GM23338 (cell line): ENCODE data around the gene COMMD3. TPM values are rescaled to one million over a fixed set of nuclear protein-coding genes. Genes with fewer than 3 reads are reported as not detected.

Experiments used
- ATAC-seq: fragments of 200-7000 bp; cut with Tn5 transposase; 3 replicates; pipeline ENCODE4 v1.9.1; 2020
- DNase-seq: peaks from one replicate; pipeline ENCODE4 v3.0.0-alpha.2; 2015; ENCODE audit warnings: low spot score
- H2AFZ ChIP-seq: fragments of 200-600 bp; sonication (generic); 2 replicates; pipeline ENCODE4 v1.8.0; 2016; ENCODE audit warnings: antibody characterized with exemption, mild to moderate bottlenecking, moderate library complexity
- H3F3A ChIP-seq: fragments of 200-600 bp; sonication (generic); replicated peaks from 2 replicates; pipeline ENCODE4 v1.8.0; 2017; ENCODE audit warnings: antibody characterized with exemption, mixed run types, low read depth
- H3K27ac ChIP-seq: fragments of 200-600 bp; sonication (generic); 2 replicates; pipeline ENCODE4 v1.6.1; 2016; ENCODE audit warnings: low read depth
- H3K27me3 ChIP-seq: fragments of 200-600 bp; sonication (generic); 2 replicates; pipeline ENCODE4 v1.8.0; 2016; ENCODE audit warnings: mild to moderate bottlenecking, mixed run types, moderate library complexity; ENCODE audit not compliant: insufficient read depth
- H3K36me3 ChIP-seq: fragments of 200-600 bp; sonication (generic); 2 replicates; pipeline ENCODE4 v1.8.0; 2016; ENCODE audit warnings: mild to moderate bottlenecking; ENCODE audit not compliant: insufficient read depth
- H3K4me1 ChIP-seq: fragments of 200-600 bp; sonication (generic); 2 replicates; pipeline ENCODE4 v1.8.0; 2016; ENCODE audit warnings: mild to moderate bottlenecking, moderate library complexity; ENCODE audit not compliant: insufficient read depth
- H3K4me2 ChIP-seq: fragments of 200-600 bp; sonication (generic); 2 replicates; pipeline ENCODE4 v1.7.1; 2017; ENCODE audit warnings: mixed run types
- H3K4me3 ChIP-seq: fragments of 200-600 bp; sonication (generic); 2 replicates; pipeline ENCODE4 v1.6.1; 2016; ENCODE audit warnings: mixed run types
- H3K79me2 ChIP-seq: fragments of 200-600 bp; sonication (generic); replicated peaks from 2 replicates; pipeline ENCODE4 v1.8.0; 2017; ENCODE audit warnings: mild to moderate bottlenecking; ENCODE audit not compliant: insufficient read depth
- H3K9me2 ChIP-seq: fragments of 200-600 bp; sonication (generic); 2 replicates; pipeline ENCODE4 v1.8.0; 2017; ENCODE audit not compliant: insufficient read depth
- H4K20me1 ChIP-seq: fragments of 200-600 bp; sonication (generic); replicated peaks from 2 replicates; pipeline ENCODE4 v1.8.0; 2017; ENCODE audit warnings: mild to moderate bottlenecking; ENCODE audit not compliant: insufficient read depth
- H3K27ac Mint-ChIP-seq: 2 replicates; pipeline ENCODE4 v1.8.0; 2020; ENCODE audit warnings: inconsistent platforms, mild to moderate bottlenecking, moderate library complexity, mixed read lengths
- H3K27me3 Mint-ChIP-seq: 3 replicates; pipeline ENCODE4 v1.8.0; 2022; ENCODE audit warnings: low read depth, mild to moderate bottlenecking, moderate library complexity, mixed read lengths, inconsistent platforms; ENCODE audit not compliant: insufficient read depth, poor library complexity
- H3K36me3 Mint-ChIP-seq: 3 replicates; pipeline ENCODE4 v1.8.0; 2021; ENCODE audit warnings: low read depth, mild to moderate bottlenecking, inconsistent platforms, moderate library complexity, mixed read lengths
- H3K4me1 Mint-ChIP-seq: 3 replicates; pipeline ENCODE4 v1.8.0; 2020; ENCODE audit warnings: mild to moderate bottlenecking, inconsistent platforms, mixed read lengths
- H3K4me3 Mint-ChIP-seq: 3 replicates; pipeline ENCODE4 v1.8.0; 2021; ENCODE audit warnings: moderate library complexity, mild to moderate bottlenecking, inconsistent platforms, mixed read lengths
- H3K9me3 Mint-ChIP-seq: 3 replicates; pipeline ENCODE4 v1.8.0; 2020; ENCODE audit warnings: moderate library complexity, mild to moderate bottlenecking, inconsistent platforms, mixed read lengths
- CREB1 ChIP-seq: fragments of 250-450 bp; sonication (Bioruptor Pico); IDR thresholded peaks from 2 replicates; pipeline ENCODE4 v1.5.0; 2020; ENCODE audit warnings: low read depth, mild to moderate bottlenecking, moderate library complexity
- EZH2 ChIP-seq: fragments of 200-600 bp; sonication (generic); IDR thresholded peaks from one replicate; pipeline ENCODE4 v1.8.0; 2017; ENCODE audit warnings: antibody characterized with exemption, mild to moderate bottlenecking, low read depth; ENCODE audit not compliant: unreplicated experiment
- EZH2phosphoT487 ChIP-seq: fragments of 200-600 bp; sonication (generic); IDR thresholded peaks from one replicate; pipeline ENCODE4 v1.8.1; 2018; ENCODE audit warnings: antibody characterized with exemption; ENCODE audit not compliant: unreplicated experiment
- JUNB ChIP-seq: IDR thresholded peaks from one replicate; pipeline ENCODE4 v1.6.1; 2016; ENCODE audit warnings: antibody characterized with exemption; ENCODE audit not compliant: unreplicated experiment
- NANOG ChIP-seq: IDR thresholded peaks from 2 replicates; pipeline ENCODE4 v1.6.1; 2016; ENCODE audit warnings: antibody characterized with exemption, borderline replicate concordance
- REST ChIP-seq: IDR thresholded peaks from one replicate; pipeline ENCODE4 v1.6.1; 2018; ENCODE audit warnings: antibody characterized with exemption; ENCODE audit not compliant: unreplicated experiment
- STAT1 ChIP-seq: IDR thresholded peaks from one replicate; pipeline ENCODE4 v1.6.1; 2016; ENCODE audit warnings: antibody characterized with exemption; ENCODE audit not compliant: unreplicated experiment
- ZNF114 ChIP-seq: fragments of 250-450 bp; sonication (Bioruptor Pico); IDR thresholded peaks from 2 replicates; pipeline ENCODE4 v1.5.0; 2020; ENCODE audit warnings: mild to moderate bottlenecking, moderate library complexity
- polyA plus RNA-seq: library from polyadenylated mRNA; unstranded; fragments of >200 nt; fragmentation: Nextera tagmentation; extraction: Ambion mirVana; gene quantifications from 2 replicates; pipeline ENCODE4 v1.2.1, GENCODE V29; 2016
- total RNA-seq: library from RNA; depleted of rRNA; stranded (reverse); fragments of >200 nt; shearing (Covaris generic); gene quantifications from 2 replicates; pipeline ENCODE4 v1.2.3, GENCODE V29; 2014
- TF ChIP-seq, protein P1 (sequence below), 2 experiments: fragments of 200-600 bp in 1 of 2; sonication (generic) in 1 of 2; conservative IDR thresholded peaks; 2 replicates each; pipeline versions ENCODE4 v1.5.1 to v1.6.1; 2016 to 2017; ENCODE audit warnings: antibody characterized with exemption in 2 of 2, low read depth in 2 of 2, mild to moderate bottlenecking in 2 of 2, moderate library complexity in 1 of 2

The COMMD3 gene
- total and polyA plus RNA-seq, 2 experiments from 2014 or later = 1.1 to 5.2 TPM

- Histone ChIP-seq H3F3A (peaks cover 16% of the 10 kb centered on the region), H4K20me1 (peaks cover 8% of the 10 kb centered on the region), H3K27ac (no peak overlapping the region), H3K9me2 (no peaks in the 10 kb centered on the region), H2AFZ (no peak overlapping the region), H3K4me2 (peak overlapping the region; percentile 83; the same call in 1 of the 2 replicates), H3K4me3 (no peak overlapping the region), H3K79me2 (no peaks in the 10 kb centered on the region), H3K27me3 (peaks cover 100% of the 10 kb centered on the region), H3K4me1 (peaks cover 19% of the 10 kb centered on the region), H3K36me3 (no peaks in the 10 kb centered on the region)
- TF ChIP-seq EZH2 (peak; percentile 67), ZNF114 (no peak), REST (no peak)
- Mint-ChIP-seq H3K9me3 (no peaks in the 10 kb centered on the region), H3K27me3 (peaks cover 89% of the 10 kb centered on the region), H3K27ac (no peak overlapping the region), H3K4me3 (peak overlapping the region; percentile 77; the same call in 2 of the 3 replicates), H3K4me1 (peaks cover 10% of the 10 kb centered on the region), H3K36me3 (no peaks in the 10 kb centered on the region)
- DNase-seq = no peak
- ATAC-seq = no peak
Measured at GRCh38 chr10:22344249-22344648, 28.1 kb downstream of the COMMD3 start.

- no peak overlapping the region for H3K27ac ChIP-seq
- TF ChIP-seq EZH2phosphoT487 = peak; percentile 57
- TF ChIP-seq NANOG = no peak
- TF ChIP-seq, protein P1, sequence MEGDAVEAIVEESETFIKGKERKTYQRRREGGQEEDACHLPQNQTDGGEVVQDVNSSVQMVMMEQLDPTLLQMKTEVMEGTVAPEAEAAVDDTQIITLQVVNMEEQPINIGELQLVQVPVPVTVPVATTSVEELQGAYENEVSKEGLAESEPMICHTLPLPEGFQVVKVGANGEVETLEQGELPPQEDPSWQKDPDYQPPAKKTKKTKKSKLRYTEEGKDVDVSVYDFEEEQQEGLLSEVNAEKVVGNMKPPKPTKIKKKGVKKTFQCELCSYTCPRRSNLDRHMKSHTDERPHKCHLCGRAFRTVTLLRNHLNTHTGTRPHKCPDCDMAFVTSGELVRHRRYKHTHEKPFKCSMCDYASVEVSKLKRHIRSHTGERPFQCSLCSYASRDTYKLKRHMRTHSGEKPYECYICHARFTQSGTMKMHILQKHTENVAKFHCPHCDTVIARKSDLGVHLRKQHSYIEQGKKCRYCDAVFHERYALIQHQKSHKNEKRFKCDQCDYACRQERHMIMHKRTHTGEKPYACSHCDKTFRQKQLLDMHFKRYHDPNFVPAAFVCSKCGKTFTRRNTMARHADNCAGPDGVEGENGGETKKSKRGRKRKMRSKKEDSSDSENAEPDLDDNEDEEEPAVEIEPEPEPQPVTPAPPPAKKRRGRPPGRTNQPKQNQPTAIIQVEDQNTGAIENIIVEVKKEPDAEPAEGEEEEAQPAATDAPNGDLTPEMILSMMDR (conservative IDR thresholded peaks at IDR 0.05; ENCODE audit: low read depth in 2 of 2) = no peak
- TF ChIP-seq EZH2 = peak; percentile 80
- TF ChIP-seq JUNB = no peak
- TF ChIP-seq STAT1 = no peak
- TF ChIP-seq CREB1 (CRISPR knock-in tag) = no peak
- peaks cover 17% of the 10 kb centered on the region for H3K4me1 ChIP-seq
- no peaks in the 10 kb centered on the region for H3K79me2 ChIP-seq
- no peak overlapping the region for H3K27ac Mint-ChIP-seq
- H3K36me3 Mint-ChIP-seq = no peaks in the 10 kb centered on the region
- H3K9me2 ChIP-seq = no peaks in the 10 kb centered on the region
- H3K4me1 Mint-ChIP-seq = peaks cover 10% of the 10 kb centered on the region
- ATAC-seq = no peak
- peak overlapping the region; percentile 57 for H3K4me3 ChIP-seq
- peak overlapping the region; percentile 77 for H3K4me3 Mint-ChIP-seq
- H2AFZ ChIP-seq = no peak overlapping the region
- no peaks in the 10 kb centered on the region for H3K36me3 ChIP-seq
- peaks cover 16% of the 10 kb centered on the region for H3F3A ChIP-seq
- H3K9me3 Mint-ChIP-seq = no peaks in the 10 kb centered on the region
- peaks cover 8% of the 10 kb centered on the region for H4K20me1 ChIP-seq
- H3K4me2 ChIP-seq = peak overlapping the region; percentile 83
- no peak for DNase-seq
- peaks cover 83% of the 10 kb centered on the region for H3K27me3 Mint-ChIP-seq
- H3K27me3 ChIP-seq = peaks cover 98% of the 10 kb centered on the region
Measured at GRCh38 chr10:22344781-22345300, 28.7 kb downstream of the COMMD3 start.
